ENCODE data around the gene HDAC4.

DNA sequence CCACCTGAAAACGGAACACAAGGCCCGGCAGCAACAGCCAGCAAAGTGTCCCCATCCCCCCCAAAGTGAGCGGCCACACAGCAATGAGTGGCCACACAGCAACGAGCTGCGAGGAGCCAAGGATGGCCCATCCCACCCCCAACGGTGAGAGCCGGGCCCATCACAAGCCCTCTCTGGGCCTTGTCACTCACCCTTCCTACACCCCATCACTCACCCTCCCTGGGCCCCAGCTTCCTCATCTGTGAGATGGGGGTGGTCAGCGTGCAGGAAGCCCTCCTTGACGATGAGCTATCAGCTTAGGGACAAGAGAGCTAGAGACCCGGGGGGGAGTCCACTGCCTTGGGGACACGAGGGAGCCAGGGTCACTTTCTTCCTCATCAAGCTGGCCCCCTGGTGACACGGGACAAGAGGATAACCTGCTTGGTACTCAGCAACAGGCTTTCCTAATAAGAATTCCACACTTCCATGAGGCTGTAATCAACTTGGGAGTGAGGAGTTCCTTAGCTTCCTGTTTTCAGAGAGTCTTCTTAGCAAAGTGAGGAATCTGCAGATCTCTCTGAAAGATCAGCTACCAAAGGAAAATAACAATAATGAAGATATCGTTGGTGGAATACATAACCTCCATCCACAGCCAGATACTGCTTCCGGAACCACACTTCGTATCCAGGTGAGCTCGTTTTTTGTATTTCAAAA is 92.8 kb downstream of the HDAC4 start:
- TF ChIP-seq EZH2 (optimal IDR thresholded peaks at IDR 0.05; ENCODE audit: low read depth, low read length): no peak
- TF ChIP-seq, protein P1, sequence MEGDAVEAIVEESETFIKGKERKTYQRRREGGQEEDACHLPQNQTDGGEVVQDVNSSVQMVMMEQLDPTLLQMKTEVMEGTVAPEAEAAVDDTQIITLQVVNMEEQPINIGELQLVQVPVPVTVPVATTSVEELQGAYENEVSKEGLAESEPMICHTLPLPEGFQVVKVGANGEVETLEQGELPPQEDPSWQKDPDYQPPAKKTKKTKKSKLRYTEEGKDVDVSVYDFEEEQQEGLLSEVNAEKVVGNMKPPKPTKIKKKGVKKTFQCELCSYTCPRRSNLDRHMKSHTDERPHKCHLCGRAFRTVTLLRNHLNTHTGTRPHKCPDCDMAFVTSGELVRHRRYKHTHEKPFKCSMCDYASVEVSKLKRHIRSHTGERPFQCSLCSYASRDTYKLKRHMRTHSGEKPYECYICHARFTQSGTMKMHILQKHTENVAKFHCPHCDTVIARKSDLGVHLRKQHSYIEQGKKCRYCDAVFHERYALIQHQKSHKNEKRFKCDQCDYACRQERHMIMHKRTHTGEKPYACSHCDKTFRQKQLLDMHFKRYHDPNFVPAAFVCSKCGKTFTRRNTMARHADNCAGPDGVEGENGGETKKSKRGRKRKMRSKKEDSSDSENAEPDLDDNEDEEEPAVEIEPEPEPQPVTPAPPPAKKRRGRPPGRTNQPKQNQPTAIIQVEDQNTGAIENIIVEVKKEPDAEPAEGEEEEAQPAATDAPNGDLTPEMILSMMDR (IDR thresholded peaks at IDR 0.05; ENCODE audit: low read length): no peak
- no peak for TF ChIP-seq EZH2phosphoT487 (IDR thresholded peaks at IDR 0.05; ENCODE audit: low read length)
